Large intestine (tissue), 3 donors: ENCODE measurements around the gene SERHL2. TPM values are rescaled to one million over a fixed set of nuclear protein-coding genes. Genes with fewer than 3 reads are reported as not detected.
A peak's percentile ranks its signal among the peaks of the same experiment; 100 is the strongest.
"Not testable (repeated sequence)": the region's sequence is repeated elsewhere in the genome, so short reads cannot be mapped to it uniquely, and the experiment has no call there.

ENCODE experiments used
- DNase-seq, 2 donors: peaks; one replicate each; pipeline versions ENCODE4 v3.0.0 to v3.0.0-alpha.2; 2013
- H3K27ac ChIP-seq: one replicate; pipeline ENCODE4 v1.5.1; 2013; ENCODE audit warnings: low read length
- H3K27me3 ChIP-seq: 2 replicates; pipeline ENCODE4 v1.6.1; 2013; ENCODE audit warnings: low read length; ENCODE audit not compliant: control insufficient read depth, insufficient read depth
- H3K36me3 ChIP-seq: 2 replicates; pipeline ENCODE4 v1.6.1; 2013; ENCODE audit warnings: low read length; ENCODE audit not compliant: control insufficient read depth, insufficient read depth
- H3K4me1 ChIP-seq: one replicate; pipeline ENCODE4 v1.6.1; 2013; ENCODE audit warnings: low read length; ENCODE audit not compliant: control insufficient read depth, insufficient read depth
- H3K4me3 ChIP-seq: one replicate; pipeline ENCODE4 v1.5.1; 2013; ENCODE audit warnings: low read length
- H3K9me3 ChIP-seq: one replicate; pipeline ENCODE4 v1.6.1; 2013; ENCODE audit warnings: mild to moderate bottlenecking, low read depth, low read length, moderate library complexity; ENCODE audit not compliant: control insufficient read depth
- WGBS: methylation state at CpG from one replicate; pipeline ENCODE4 v1.1.5; 2013; ENCODE audit warnings: low lambda C conversion rate; ENCODE audit not compliant: insufficient coverage; 5-methylcytosine and 5-hydroxymethylcytosine counted together
- polyA plus RNA-seq: library from polyadenylated mRNA; unstranded; fragments of 120-200 nt; gene quantifications from one replicate; pipeline ENCODE4 v1.2.1, GENCODE V29; 2013

Gene SERHL2
- polyA plus RNA-seq, 1 donor = 2.9 TPM

DNA sequence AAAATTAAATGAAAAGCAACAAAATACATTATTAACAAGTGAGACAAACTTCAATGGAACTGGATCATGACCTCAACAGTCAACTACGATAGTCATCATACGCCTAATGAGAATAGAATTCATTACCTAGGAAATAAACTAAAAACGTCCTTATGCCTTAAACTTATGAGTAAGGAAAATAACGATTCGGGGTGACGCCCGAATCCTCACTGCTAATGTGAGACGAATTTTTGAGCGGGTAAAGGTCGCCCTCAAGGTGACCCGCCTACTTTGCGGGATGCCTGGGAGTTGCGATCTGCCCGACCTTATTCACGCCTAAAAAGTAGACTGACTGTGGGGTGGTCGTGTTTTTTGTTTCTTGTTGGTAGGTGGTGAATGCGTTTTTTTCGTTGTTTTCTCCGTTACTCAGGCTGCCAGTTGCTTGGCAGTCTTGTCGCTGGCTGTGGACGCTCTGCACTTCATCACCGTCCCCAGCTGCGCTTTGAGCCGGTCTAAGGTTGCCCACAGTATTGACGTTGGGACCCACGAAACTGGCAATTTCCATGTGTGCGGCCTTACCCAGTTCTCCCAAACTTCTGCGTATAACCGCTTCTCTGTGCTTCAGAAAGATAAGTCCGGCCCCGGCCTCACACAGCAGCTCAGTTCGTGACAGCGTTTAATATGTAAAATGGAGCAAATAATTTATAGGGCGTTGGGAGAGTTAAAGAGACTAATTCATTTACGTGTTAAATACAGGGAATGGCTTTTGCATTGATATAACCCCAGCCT, 61.5 kb downstream of the SERHL2 start:
- peak; percentile 96 for DNase-seq
- Histone ChIP-seq H3K4me3 (peak overlapping the region; percentile 87), H3K27ac (peak overlapping the region; percentile 92), H3K4me1 (peaks cover 24% of the 10 kb centered on the region), H3K27me3 (no peaks in the 10 kb centered on the region), H3K36me3 (peaks cover 30% of the 10 kb centered on the region), H3K9me3 (no peaks in the 10 kb centered on the region)
- WGBS = 0% methylated on average over 1 of the region's 35 CpGs

DNA sequence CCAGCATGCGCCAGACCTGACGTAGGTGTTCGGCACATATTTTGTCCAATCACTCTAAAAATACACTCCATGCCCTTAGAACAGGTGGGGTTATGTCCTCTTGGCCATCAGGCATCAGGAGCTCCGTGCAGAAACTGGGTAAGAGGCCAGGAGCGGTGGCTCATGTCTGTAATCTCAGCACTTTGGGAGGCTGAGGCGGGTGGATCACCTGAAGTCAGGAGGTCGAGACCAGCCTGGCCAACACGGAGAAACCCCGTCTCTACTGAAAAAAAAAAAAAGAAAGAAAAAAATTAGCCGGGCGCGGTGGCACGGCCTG, 62.1 kb downstream of the SERHL2 start:
- Histone ChIP-seq H3K27ac (peak overlapping the region; percentile 92), H3K4me1 (peaks cover 19% of the 10 kb centered on the region), H3K36me3 (peaks cover 30% of the 10 kb centered on the region), H3K4me3 (peak overlapping the region; percentile 38)
- not testable (repeated sequence) for H3K27me3 ChIP-seq, H3K9me3 ChIP-seq
- no CpG with 5 or more reads among the region's 13 CpGs for WGBS
- DNase-seq = peak in 1 of 2 donors; percentile 42

DNA sequence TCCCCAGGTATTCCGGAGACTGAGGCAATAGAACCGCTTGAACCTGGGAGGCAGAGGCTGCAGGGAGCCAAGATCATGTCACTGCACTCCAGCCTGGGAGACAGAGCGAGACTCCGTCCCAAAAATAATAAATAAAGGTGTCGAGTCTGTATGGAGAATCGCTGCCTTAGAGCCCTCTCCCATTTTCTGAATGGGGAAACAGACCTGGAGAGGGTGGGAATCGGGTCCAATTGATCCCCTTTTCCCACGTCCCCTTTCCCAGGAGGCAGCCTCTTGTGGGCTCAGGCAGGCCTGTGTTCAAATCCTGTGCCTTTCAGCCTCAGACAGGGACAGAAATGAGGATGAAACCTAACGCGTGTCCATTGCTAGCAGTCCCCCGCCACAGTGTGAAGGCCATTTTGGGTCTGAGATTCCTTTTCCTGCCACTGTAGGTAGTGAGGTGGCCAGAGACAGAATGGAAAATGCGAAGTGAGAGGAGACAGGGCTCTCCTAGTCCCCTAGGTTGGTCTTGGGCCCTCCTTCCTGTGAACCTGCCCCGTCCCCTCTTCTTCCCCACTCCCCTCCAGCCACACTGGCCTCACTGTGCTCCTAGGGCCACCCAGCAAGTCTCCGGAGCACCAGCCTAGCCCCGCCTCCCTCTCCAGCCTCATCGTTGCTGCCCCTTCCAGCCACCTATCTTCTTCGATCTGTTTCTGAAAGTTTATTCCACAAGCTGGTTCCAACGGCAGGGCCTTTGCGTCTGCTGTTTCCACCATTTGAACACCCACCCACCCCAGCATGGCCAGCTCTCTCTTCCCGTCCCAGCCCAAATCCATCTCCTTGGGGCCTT, 63.6 kb downstream of the SERHL2 start:
- peaks cover 24% of the 10 kb centered on the region for H3K36me3 ChIP-seq
- WGBS = 50% methylated on average over 2 of the region's 20 CpGs
- no peak for DNase-seq
- no peaks in the 10 kb centered on the region for H3K9me3 ChIP-seq
- no peak overlapping the region for H3K4me3 ChIP-seq
- H3K27ac ChIP-seq = no peak overlapping the region
- peaks cover 17% of the 10 kb centered on the region for H3K4me1 ChIP-seq
- H3K27me3 ChIP-seq = no peaks in the 10 kb centered on the region

DNA sequence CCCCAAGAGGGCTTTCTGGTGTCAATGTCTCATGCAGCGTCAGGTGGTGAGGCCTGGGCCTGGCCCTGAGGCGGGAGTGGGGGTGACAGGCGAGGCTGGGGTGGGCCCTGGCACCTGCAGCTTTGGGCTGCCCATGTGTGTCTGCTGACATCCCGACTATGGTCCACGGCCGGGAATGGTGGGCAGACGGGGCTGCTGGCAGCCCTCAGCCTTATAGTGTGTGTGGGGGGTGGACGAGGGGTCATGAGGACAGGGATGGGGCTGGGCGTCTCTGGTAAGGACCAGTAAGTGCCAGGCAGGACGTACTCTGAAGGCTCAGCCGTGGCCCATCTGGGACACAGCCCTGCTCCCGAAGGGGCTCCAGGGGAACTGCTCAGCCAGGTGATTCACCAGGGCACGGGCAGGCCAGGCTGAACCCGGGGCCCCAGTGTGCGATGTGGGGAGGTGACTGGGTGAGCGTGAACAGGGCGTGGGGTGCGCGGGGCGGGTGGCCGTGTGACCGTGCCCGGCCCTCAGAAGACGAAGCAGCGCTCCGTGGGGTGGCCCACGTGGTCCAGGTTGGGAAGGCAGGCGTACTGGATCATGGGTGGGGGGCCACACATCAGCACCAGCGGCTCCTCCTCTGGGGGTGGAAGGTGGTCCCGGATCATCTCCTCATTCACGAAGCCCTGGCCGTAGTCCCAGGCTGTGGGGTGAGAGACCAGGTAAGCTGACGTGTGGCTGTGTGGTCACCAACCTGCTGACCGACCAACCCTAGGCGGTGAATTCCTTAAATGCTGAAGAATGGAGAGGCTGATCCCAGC, 65.7 kb downstream of the SERHL2 start:
- Histone ChIP-seq H3K36me3 (peaks cover 37% of the 10 kb centered on the region), H3K9me3 (peaks cover 2% of the 10 kb centered on the region)
- no CpG with 5 or more reads among the region's 35 CpGs for WGBS

DNA sequence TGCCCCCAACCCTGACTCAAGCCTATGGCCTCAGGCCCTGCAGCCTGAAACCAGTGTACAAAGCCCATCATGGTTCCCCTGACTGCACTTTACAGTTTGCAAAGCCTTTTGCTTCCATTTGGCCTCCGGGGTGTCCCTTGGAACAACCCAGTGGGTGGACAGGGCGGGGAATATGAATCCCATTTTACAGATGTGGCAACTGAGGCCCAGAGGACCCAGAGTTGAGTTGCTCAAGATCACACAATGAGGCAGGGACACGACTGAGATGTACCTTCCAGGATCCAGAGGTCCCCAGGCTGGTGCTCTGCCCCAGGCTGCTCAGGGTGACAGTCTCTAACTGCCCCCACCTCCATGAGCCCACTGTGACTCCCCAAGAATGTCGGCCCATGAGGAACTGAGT, 66.3 kb downstream of the SERHL2 start:
- Histone ChIP-seq H3K9me3 (peaks cover 2% of the 10 kb centered on the region), H3K27ac (no peak overlapping the region), H3K4me1 (peaks cover 19% of the 10 kb centered on the region), H3K4me3 (no peak overlapping the region), H3K27me3 (no peaks in the 10 kb centered on the region), H3K36me3 (peaks cover 43% of the 10 kb centered on the region)
- no CpG with 5 or more reads among the region's 4 CpGs for WGBS
- no peak for DNase-seq

More for the DNA sequence above, 65.7 kb downstream of the SERHL2 start:
- DNase-seq = no peak
- Histone ChIP-seq H3K4me3 (no peak overlapping the region), H3K27ac (no peak overlapping the region), H3K4me1 (peaks cover 19% of the 10 kb centered on the region), H3K27me3 (no peaks in the 10 kb centered on the region)

GRCh38 chr22:42621505-42622002, 67.8 kb downstream of the SERHL2 start:
- no peak overlapping the region for H3K4me3 ChIP-seq
- peaks cover 11% of the 10 kb centered on the region for H3K4me1 ChIP-seq
- no peaks in the 10 kb centered on the region for H3K27me3 ChIP-seq
- peak; percentile 49 to 54 for DNase-seq
- WGBS = no CpG with 5 or more reads among the region's 11 CpGs
- H3K9me3 ChIP-seq = peaks cover 2% of the 10 kb centered on the region
- no peak overlapping the region for H3K27ac ChIP-seq
- H3K36me3 ChIP-seq = peaks cover 53% of the 10 kb centered on the region

- no peaks in the 10 kb centered on the region for H3K27me3 ChIP-seq
- peaks cover 2% of the 10 kb centered on the region for H3K9me3 ChIP-seq
- peaks cover 11% of the 10 kb centered on the region for H3K4me1 ChIP-seq
- no peak overlapping the region for H3K27ac ChIP-seq
- WGBS = no CpG with 5 or more reads among the region's 20 CpGs
- DNase-seq = no peak
- no peak overlapping the region for H3K4me3 ChIP-seq
- peaks cover 59% of the 10 kb centered on the region for H3K36me3 ChIP-seq
These were observed 68.4 kb downstream of the SERHL2 start for GRCh38 chr22:42622061-42622710.

- WGBS = no CpG with 5 or more reads among the region's 18 CpGs
- DNase-seq = peak; percentile 29 to 46
- H3K36me3 ChIP-seq = peaks cover 70% of the 10 kb centered on the region
These were observed 69.6 kb downstream of the SERHL2 start for GRCh38 chr22:42623301-42623751.

More at GRCh38 chr22:42623301-42623751, 69.6 kb downstream of the SERHL2 start:
- H3K27ac ChIP-seq = peak overlapping the region; percentile 16
- H3K4me1 ChIP-seq = peaks cover 11% of the 10 kb centered on the region
- no peak overlapping the region for H3K4me3 ChIP-seq
- no peaks in the 10 kb centered on the region for H3K27me3 ChIP-seq
- peaks cover 2% of the 10 kb centered on the region for H3K9me3 ChIP-seq
